ENCODE measurements around the gene TBL3. TPM values are rescaled to one million over a fixed set of nuclear protein-coding genes. Genes with fewer than 3 reads are reported as not detected.

TBL3 gene
- total and polyA plus RNA-seq, 9 of the 15 experiments (the other 6 are each of a cell fraction or from before 2014, with no cell fraction given): 0.97 to 117 (median 24.5) TPM

GRCh38 chr16:1991948-1992703, 20.3 kb downstream of the TBL3 start (continued):
- TF ChIP-seq REST (IDR thresholded peaks at IDR 0.05; ENCODE audit: borderline replicate concordance) (no peak), REST (CRISPR knock-in tag; IDR thresholded peaks at IDR 0.05; ENCODE audit: low read depth) (peak; percentile 58; the same call in 1 of the 2 replicates), MNT (conservative IDR thresholded peaks at IDR 0.05) (peak; percentile 65 to 89; a peak in 3 of 4 replicates), GTF2B (IDR thresholded peaks at IDR 0.05; ENCODE audit: extremely low read depth, insufficient read length) (no peak), GABPA (tag; conservative IDR thresholded peaks at IDR 0.05; ENCODE audit: low read depth) (peak; percentile 48), ZNF639 (CRISPR knock-in tag; conservative IDR thresholded peaks at IDR 0.05 in 1 of 2, IDR thresholded peaks at IDR 0.05 in 1 of 2) (peak in 1 of 2 experiments; percentile 67; a peak in 2 of 4 replicates), PRMT5 (CRISPR knock-in tag; IDR thresholded peaks at IDR 0.05) (no peak), HMGN3 (IDR thresholded peaks at IDR 0.05; ENCODE audit: borderline replicate concordance, extremely low read depth, insufficient read length, low read depth, low read length) (no peak), TBP (optimal IDR thresholded peaks at IDR 0.05; ENCODE audit: low read depth, low read length) (peak; percentile 25), RBM34 (IDR thresholded peaks at IDR 0.05; ENCODE audit: borderline replicate concordance, insufficient read depth, low read length) (0 out of 2 replicates have a peak, but pooled peaks have one; percentile 77), MBD1 (CRISPR knock-in tag; IDR thresholded peaks at IDR 0.05) (peak; percentile 97), HLTF (IDR thresholded peaks at IDR 0.05) (peak; percentile 44; the same call in 1 of the 2 replicates)
